ENCODE data around the gene SNX33.
"Not testable (repeated sequence)": the region's sequence is repeated elsewhere in the genome, so short reads cannot be mapped to it uniquely, and the experiment has no call there.

Gene SNX33

DNA sequence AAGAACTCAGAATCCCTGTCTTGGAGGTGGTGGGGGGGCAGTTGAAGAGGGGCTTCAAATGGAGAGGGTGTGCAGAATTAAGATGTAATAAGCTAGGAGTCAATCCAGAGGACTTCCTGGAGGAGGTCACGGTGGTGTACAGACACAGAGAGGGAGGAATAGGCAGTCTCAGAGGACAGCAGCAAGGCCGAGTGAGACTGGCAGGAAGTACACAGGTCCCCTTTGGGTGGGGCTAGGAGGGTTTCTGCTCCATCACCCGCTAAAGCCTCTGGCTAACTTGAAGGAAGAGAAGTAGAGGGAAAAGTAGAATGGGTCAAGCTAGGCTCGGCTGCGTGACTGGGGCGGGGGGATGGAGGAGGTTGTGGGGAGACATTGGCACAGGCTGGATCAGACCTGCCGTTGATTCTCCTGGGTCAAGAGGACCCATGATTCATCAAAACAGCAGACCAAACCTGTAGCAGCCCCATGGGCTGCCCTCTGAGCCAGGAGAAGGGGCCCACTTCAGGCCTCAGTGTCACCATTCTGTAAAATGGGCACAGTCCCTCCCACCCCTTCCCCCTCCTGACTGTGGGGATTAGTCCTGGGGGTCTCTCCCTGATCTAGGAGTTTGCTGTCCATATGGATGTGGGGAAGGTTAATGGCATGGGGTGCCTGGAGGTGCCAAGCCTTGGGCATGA, 48.1 kb downstream of the SNX33 start:
- Mint-ChIP-seq H3K4me3 (no peak overlapping the region), H3K27ac (no peak overlapping the region), H3K4me1 (ENCODE audit: low read depth) (peaks cover 14% of the 10 kb centered on the region), H3K27me3 (no peaks in the 10 kb centered on the region), H3K9me3 (ENCODE audit: low read depth) (no peaks in the 10 kb centered on the region), H3K36me3 (no peaks in the 10 kb centered on the region)

DNA sequence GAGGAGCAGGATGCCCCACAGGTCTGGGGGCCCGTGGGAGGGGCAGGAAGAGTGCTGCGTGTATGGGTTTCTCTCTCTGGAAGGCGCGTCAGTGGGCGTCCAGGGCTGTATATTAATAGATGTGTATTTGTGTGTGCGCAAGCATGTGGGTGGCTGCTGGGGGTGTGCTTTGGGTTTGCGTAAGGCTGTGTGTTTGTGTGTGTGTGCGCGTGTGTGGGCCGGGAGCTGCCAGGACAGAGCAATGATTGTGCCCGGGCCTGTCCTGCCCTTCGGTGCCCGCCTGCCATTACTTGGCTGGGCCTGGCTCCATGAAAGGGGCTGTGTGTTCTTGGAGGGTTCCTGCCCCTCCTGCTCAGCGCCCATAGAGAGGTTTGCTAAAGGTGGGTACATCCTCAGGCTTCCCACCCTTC, 48.6 kb downstream of the SNX33 start:
- no peak overlapping the region for H3K27ac Mint-ChIP-seq
- H3K9me3 Mint-ChIP-seq (ENCODE audit: low read depth): no peaks in the 10 kb centered on the region
- H3K36me3 Mint-ChIP-seq: no peaks in the 10 kb centered on the region
- no peak overlapping the region for H3K4me3 Mint-ChIP-seq
- H3K27me3 Mint-ChIP-seq: no peaks in the 10 kb centered on the region
- peaks cover 14% of the 10 kb centered on the region for H3K4me1 Mint-ChIP-seq (ENCODE audit: low read depth)

DNA sequence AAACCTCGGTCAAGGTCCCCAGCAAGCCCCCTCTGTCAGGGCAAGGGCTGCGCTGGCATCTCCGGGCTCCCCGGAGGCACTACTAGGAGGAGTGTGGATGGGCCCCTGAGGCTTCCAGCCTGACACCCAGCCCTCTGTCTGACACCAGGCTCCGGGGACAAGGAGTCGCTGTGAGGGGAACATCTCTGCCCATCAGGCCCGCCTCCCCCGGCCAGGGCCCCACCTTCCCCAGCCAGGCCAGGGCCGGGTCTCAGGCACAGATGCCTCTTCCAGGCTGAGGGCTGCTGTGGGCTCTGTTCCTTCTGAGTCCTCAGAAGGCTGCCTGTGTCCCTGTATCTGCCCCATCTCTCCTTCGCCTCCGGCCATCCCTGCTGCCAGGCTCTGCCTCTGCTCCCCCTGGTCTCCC, 49.1 kb downstream of the SNX33 start:
- H3K27me3 Mint-ChIP-seq: no peaks in the 10 kb centered on the region
- H3K4me1 Mint-ChIP-seq (ENCODE audit: low read depth): peaks cover 14% of the 10 kb centered on the region
- no peaks in the 10 kb centered on the region for H3K9me3 Mint-ChIP-seq (ENCODE audit: low read depth)
- H3K36me3 Mint-ChIP-seq: no peaks in the 10 kb centered on the region
- H3K27ac Mint-ChIP-seq: no peak overlapping the region
- no peak overlapping the region for H3K4me3 Mint-ChIP-seq

DNA sequence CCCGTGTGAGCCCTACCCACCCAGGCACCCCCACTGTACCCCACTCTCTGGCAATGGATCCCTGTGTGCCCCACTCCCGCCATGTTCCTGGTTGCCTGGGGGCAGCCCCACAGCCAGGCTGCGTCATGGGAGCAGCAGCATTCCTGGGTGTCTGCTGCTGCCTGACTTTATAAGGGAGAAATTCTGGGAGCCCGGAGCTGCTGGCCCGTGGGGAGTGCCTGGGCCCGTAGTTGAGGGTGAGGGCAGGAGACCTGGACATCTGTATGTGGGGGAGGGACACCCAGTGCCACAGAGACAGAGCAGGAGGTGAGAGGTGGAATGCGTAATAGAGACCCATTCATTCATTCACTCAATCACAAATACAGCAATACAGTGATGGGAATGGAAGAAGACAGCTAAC, 49.8 kb downstream of the SNX33 start:
- Mint-ChIP-seq H3K4me3 (no peak overlapping the region), H3K4me1 (ENCODE audit: low read depth) (peaks cover 12% of the 10 kb centered on the region)

GRCh38 chr15:75697974-75698747, 50.4 kb downstream of the SNX33 start:
- not testable (repeated sequence) for H3K27ac Mint-ChIP-seq; H3K9me3 Mint-ChIP-seq (ENCODE audit: low read depth); H3K27me3 Mint-ChIP-seq; H3K4me3 Mint-ChIP-seq; H3K36me3 Mint-ChIP-seq
- peaks cover 12% of the 10 kb centered on the region for H3K4me1 Mint-ChIP-seq (ENCODE audit: low read depth)

More for the DNA sequence above, 49.8 kb downstream of the SNX33 start:
- Mint-ChIP-seq H3K36me3 (no peaks in the 10 kb centered on the region), H3K27me3 (no peaks in the 10 kb centered on the region), H3K27ac (no peak overlapping the region), H3K9me3 (ENCODE audit: low read depth) (no peaks in the 10 kb centered on the region)

- not testable (repeated sequence) for H3K27ac Mint-ChIP-seq; H3K36me3 Mint-ChIP-seq; H3K27me3 Mint-ChIP-seq; H3K4me3 Mint-ChIP-seq; H3K9me3 Mint-ChIP-seq (ENCODE audit: low read depth)
- H3K4me1 Mint-ChIP-seq (ENCODE audit: low read depth): peaks cover 11% of the 10 kb centered on the region
Observed at GRCh38 chr15:75699517-75699916, 51.8 kb downstream of the SNX33 start.

- not testable (repeated sequence) for H3K27ac Mint-ChIP-seq; H3K4me3 Mint-ChIP-seq; H3K4me1 Mint-ChIP-seq (ENCODE audit: low read depth); H3K36me3 Mint-ChIP-seq; H3K9me3 Mint-ChIP-seq (ENCODE audit: low read depth); H3K27me3 Mint-ChIP-seq
Observed at GRCh38 chr15:75699961-75700874, 52.5 kb downstream of the SNX33 start.

- H3K4me3 Mint-ChIP-seq; H3K4me1 Mint-ChIP-seq (ENCODE audit: low read depth); H3K27me3 Mint-ChIP-seq; H3K27ac Mint-ChIP-seq; H3K36me3 Mint-ChIP-seq; H3K9me3 Mint-ChIP-seq (ENCODE audit: low read depth): not testable (repeated sequence)
Observed at GRCh38 chr15:75701071-75702003, 53.6 kb downstream of the SNX33 start.

DNA sequence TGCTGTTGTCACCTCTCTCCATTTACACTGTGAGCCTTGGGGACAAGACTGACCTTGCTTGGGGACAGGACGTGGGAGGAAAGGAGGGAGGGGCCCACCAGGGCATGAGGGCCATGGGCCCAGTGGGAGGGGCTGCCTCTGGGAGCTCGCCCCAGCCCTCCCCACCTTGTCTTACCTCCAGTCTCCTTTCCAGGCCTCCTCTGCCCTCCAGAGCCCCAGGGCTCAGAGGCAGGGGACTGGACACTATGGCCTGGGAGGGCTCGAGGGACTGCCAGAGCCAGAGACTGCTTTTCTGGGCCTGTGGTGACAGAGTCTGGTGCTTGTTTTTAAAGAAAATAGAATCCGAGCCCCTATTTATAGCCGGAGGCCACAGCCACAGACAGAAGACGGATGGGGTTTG, 54.7 kb downstream of the SNX33 start:
- Mint-ChIP-seq H3K27me3 (no peaks in the 10 kb centered on the region), H3K4me1 (ENCODE audit: low read depth) (peaks cover 3% of the 10 kb centered on the region), H3K27ac (no peak overlapping the region), H3K9me3 (ENCODE audit: low read depth) (no peaks in the 10 kb centered on the region), H3K4me3 (no peak overlapping the region), H3K36me3 (no peaks in the 10 kb centered on the region)

DNA sequence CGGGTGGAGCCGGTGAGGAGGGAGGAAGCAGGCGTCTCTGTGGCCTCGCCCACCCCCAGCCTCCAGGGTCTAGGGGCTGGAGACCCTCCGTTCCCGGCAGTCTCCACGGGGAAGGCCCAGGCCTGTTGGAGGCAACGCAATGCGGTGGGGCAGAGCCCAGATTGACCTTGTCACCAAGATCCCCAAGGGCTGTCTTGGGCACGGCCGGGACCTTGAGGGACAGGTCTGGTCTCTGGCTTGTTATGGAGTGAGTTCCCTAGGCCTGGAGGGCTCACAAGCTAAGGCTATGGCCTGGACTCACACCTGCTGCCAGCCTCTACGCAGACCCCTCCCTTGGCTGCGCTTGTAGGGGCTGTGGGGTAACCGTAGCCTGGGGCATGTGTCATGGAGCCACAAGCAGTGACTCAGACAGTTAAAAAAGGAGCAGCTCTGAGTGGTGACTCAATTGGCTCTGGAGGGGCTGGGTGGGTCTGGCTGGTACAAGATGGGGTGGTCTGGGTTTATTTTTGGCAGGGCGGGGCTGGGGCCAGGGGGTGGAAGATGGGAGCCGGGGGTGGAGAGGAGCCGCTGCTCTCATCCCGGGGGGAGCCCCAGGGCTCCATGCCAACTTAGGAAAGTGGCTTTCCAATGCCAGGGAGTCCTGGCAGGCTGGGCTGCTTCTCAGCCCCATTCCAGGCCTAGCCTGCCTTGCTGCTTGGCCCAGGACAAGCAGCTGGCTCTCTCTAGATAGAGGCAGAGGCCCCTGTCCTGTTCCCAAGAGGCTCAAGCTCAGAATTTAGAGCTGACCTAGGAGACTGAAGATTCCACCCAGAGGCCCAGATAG, 55.9 kb downstream of the SNX33 start:
- not testable (repeated sequence) for H3K4me3 Mint-ChIP-seq; H3K4me1 Mint-ChIP-seq (ENCODE audit: low read depth); H3K36me3 Mint-ChIP-seq; H3K27me3 Mint-ChIP-seq; H3K9me3 Mint-ChIP-seq (ENCODE audit: low read depth); H3K27ac Mint-ChIP-seq

DNA sequence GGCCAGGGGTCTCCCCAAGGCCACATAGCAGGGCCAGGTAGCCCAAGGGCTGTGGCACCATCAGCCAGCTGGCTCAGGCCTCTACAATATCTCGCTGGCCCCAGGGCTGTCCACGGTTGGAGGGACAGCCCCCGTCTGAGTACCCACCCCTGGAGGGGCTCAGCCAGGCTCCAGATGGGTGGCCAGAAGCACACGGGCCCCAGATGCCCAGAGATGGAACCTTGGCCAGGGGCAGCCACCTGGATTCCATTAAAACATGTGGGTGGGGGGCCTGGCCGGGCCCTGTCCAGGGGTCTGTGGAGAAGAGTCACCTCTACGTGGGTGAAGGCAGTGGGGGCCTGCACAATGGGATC, 56.5 kb downstream of the SNX33 start:
- H3K4me3 Mint-ChIP-seq: no peak overlapping the region
- no peaks in the 10 kb centered on the region for H3K36me3 Mint-ChIP-seq
- peaks cover 2% of the 10 kb centered on the region for H3K4me1 Mint-ChIP-seq (ENCODE audit: low read depth)
- no peaks in the 10 kb centered on the region for H3K9me3 Mint-ChIP-seq (ENCODE audit: low read depth)
- no peaks in the 10 kb centered on the region for H3K27me3 Mint-ChIP-seq
- no peak overlapping the region for H3K27ac Mint-ChIP-seq

- no peak overlapping the region for H3K27ac Mint-ChIP-seq
- H3K36me3 Mint-ChIP-seq: no peaks in the 10 kb centered on the region
- no peak overlapping the region for H3K4me3 Mint-ChIP-seq
- H3K4me1 Mint-ChIP-seq (ENCODE audit: low read depth): no peaks in the 10 kb centered on the region
- no peaks in the 10 kb centered on the region for H3K27me3 Mint-ChIP-seq
- H3K9me3 Mint-ChIP-seq (ENCODE audit: low read depth): no peaks in the 10 kb centered on the region
Observed at GRCh38 chr15:75704618-75705017, 56.9 kb downstream of the SNX33 start.

DNA sequence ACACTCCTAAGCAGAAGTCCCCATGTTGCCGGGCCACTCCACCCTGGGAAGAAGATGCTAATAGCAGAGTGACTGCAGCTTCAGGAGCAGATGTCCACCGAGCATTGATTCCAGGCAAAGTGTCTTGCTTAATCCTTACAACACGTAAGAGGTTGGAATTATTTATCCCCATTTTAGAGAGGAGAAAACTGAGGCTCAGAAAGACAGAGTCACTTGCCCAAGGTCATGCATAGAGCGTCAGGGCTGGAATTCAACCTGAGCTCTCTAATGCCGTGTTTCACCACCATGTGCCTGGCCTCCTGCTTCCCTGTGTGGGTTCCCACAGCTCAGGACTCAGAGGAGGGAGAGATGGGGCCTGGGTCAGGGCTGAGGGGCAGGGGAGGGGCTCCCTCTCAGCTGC, 57.7 kb downstream of the SNX33 start:
- H3K4me3 Mint-ChIP-seq; H3K27me3 Mint-ChIP-seq; H3K27ac Mint-ChIP-seq; H3K9me3 Mint-ChIP-seq (ENCODE audit: low read depth); H3K36me3 Mint-ChIP-seq; H3K4me1 Mint-ChIP-seq (ENCODE audit: low read depth): not testable (repeated sequence)
